Naive B cell (primary cell): ENCODE measurements around the gene CABS1. TPM values are rescaled to one million over a fixed set of nuclear protein-coding genes. Genes with fewer than 3 reads are reported as not detected.
A peak's percentile ranks its signal among the peaks of the same experiment; 100 is the strongest.

ENCODE experiments used
- ATAC-seq, 2 donors: fragments of 150-1000 bp; cut with Tn5 transposase; 2 replicates each; pipeline ENCODE4 v1.10.0; 2021; ENCODE audit warnings: low read depth in 2 of 2, mild to moderate bottlenecking in 2 of 2, moderate library complexity in 2 of 2
- DNase-seq: peaks from one replicate; pipeline ENCODE4 v3.0.0; 2022
- H3K27ac Mint-ChIP-seq, 6 donors: one replicate each; pipeline ENCODE4 v1.8.0; 2020 to 2022; ENCODE audit warnings: mild to moderate bottlenecking in 6 of 6, mixed read lengths in 6 of 6, moderate library complexity in 5 of 6, inconsistent platforms in 2 of 6
- H3K27me3 Mint-ChIP-seq, 3 donors: one replicate each; pipeline ENCODE4 v1.8.0; 2021 to 2022; ENCODE audit warnings: mixed read lengths in 3 of 3, mild to moderate bottlenecking in 1 of 3
- H3K36me3 Mint-ChIP-seq, 2 donors: one replicate each; pipeline ENCODE4 v1.8.0; 2020 to 2022; ENCODE audit warnings: mixed read lengths in 2 of 2, inconsistent platforms in 1 of 2, mild to moderate bottlenecking in 1 of 2
- H3K4me1 Mint-ChIP-seq, 3 donors: one replicate each; pipeline ENCODE4 v1.8.0; 2020 to 2022; ENCODE audit warnings: mixed read lengths in 3 of 3, inconsistent platforms in 1 of 3, mild to moderate bottlenecking in 1 of 3, moderate library complexity in 1 of 3
- H3K4me3 Mint-ChIP-seq, 8 donors: one replicate each; pipeline ENCODE4 v1.8.0; 2020 to 2022; ENCODE audit warnings: mild to moderate bottlenecking in 8 of 8, mixed read lengths in 8 of 8, moderate library complexity in 8 of 8, inconsistent platforms in 2 of 8
- H3K9me3 Mint-ChIP-seq, 7 donors: one replicate each; pipeline ENCODE4 v1.8.0; 2020 to 2022; ENCODE audit warnings: mixed read lengths in 7 of 7, mild to moderate bottlenecking in 5 of 7, inconsistent platforms in 2 of 7, moderate library complexity in 1 of 7
- polyA plus RNA-seq, 6 donors: library from polyadenylated mRNA; unstranded; fragments of 300-500 nt; fragmentation: Illumina TruSeq; gene quantifications; one replicate each; pipeline ENCODE4 v1.2.3, GENCODE V29; 2021; ENCODE audit warnings: low read depth in 6 of 6

CABS1 gene
- not detected for polyA plus RNA-seq

GRCh38 chr4:70334681-70335080 lies at the start of gene CABS1:
TSS of gene CABS1 (plus strand) at chr4:70334981. CDS start at chr4:70335040, 59 bp downstream.
- Mint-ChIP-seq H3K27ac (no peak within 1 kb of the TSS), H3K27me3 (no peaks in the 10 kb centered on the region), H3K4me3 (no peak within 1 kb of the TSS), H3K4me1 (no peaks in the 10 kb centered on the region), H3K9me3 (peaks cover 0 to 1% (median 0%) of the 10 kb centered on the region in 7 donors), H3K36me3 (no peaks in the 10 kb centered on the region)
- ATAC-seq (no peak), DNase-seq (no peak)

- H3K9me3 Mint-ChIP-seq: peaks cover 0 to 20% (median 4%) of the 10 kb centered on the region in 7 donors
- no peaks in the 10 kb centered on the region for H3K4me1 Mint-ChIP-seq
- H3K27ac Mint-ChIP-seq: no peak overlapping the region
- H3K27me3 Mint-ChIP-seq: no peaks in the 10 kb centered on the region
- no peak overlapping the region for H3K4me3 Mint-ChIP-seq
- H3K36me3 Mint-ChIP-seq: no peaks in the 10 kb centered on the region
- ATAC-seq: no peak
- no peak for DNase-seq
Observed at GRCh38 chr4:70288651-70289050, 46.1 kb upstream of the CABS1 start.

GRCh38 chr4:70291341-70291740 lies 43.4 kb upstream of the CABS1 start:
- peaks cover 0 to 20% (median 3%) of the 10 kb centered on the region in 7 donors for H3K9me3 Mint-ChIP-seq
- DNase-seq (no peak), ATAC-seq (no peak)
- no peak overlapping the region for H3K4me3 Mint-ChIP-seq
- no peaks in the 10 kb centered on the region for H3K4me1 Mint-ChIP-seq
- no peaks in the 10 kb centered on the region for H3K36me3 Mint-ChIP-seq
- H3K27ac Mint-ChIP-seq: no peak overlapping the region
- H3K27me3 Mint-ChIP-seq: no peaks in the 10 kb centered on the region

- DNase-seq: no peak
- ATAC-seq: no peak
- H3K27ac Mint-ChIP-seq: no peak overlapping the region
- H3K27me3 Mint-ChIP-seq: no peaks in the 10 kb centered on the region
- H3K4me3 Mint-ChIP-seq: no peak overlapping the region
- H3K4me1 Mint-ChIP-seq: no peaks in the 10 kb centered on the region
- H3K36me3 Mint-ChIP-seq: no peaks in the 10 kb centered on the region
- H3K9me3 Mint-ChIP-seq: peaks cover 0 to 6% (median 2%) of the 10 kb centered on the region in 7 donors
Observed at GRCh38 chr4:70297576-70297975, 37.2 kb upstream of the CABS1 start.

- Mint-ChIP-seq H3K9me3 (peaks cover 0 to 6% (median 2%) of the 10 kb centered on the region in 7 donors), H3K36me3 (no peaks in the 10 kb centered on the region), H3K27ac (no peak overlapping the region), H3K27me3 (no peaks in the 10 kb centered on the region), H3K4me1 (no peaks in the 10 kb centered on the region), H3K4me3 (no peak overlapping the region)
- DNase-seq: no peak
- no peak for ATAC-seq
Observed at GRCh38 chr4:70298051-70298450, 36.7 kb upstream of the CABS1 start.

- no peak overlapping the region for H3K4me3 Mint-ChIP-seq
- DNase-seq (no peak), ATAC-seq (no peak)
- H3K4me1 Mint-ChIP-seq: no peaks in the 10 kb centered on the region
- H3K9me3 Mint-ChIP-seq: peaks cover 0 to 6% (median 0%) of the 10 kb centered on the region in 7 donors
- no peaks in the 10 kb centered on the region for H3K27me3 Mint-ChIP-seq
- H3K36me3 Mint-ChIP-seq: no peaks in the 10 kb centered on the region
- H3K27ac Mint-ChIP-seq: no peak overlapping the region
Observed at GRCh38 chr4:70299643-70300042, 35.1 kb upstream of the CABS1 start.

GRCh38 chr4:70300215-70300614 lies 34.6 kb upstream of the CABS1 start:
- H3K4me1 Mint-ChIP-seq: no peaks in the 10 kb centered on the region
- ATAC-seq (no peak), DNase-seq (no peak)
- no peak overlapping the region for H3K27ac Mint-ChIP-seq
- H3K36me3 Mint-ChIP-seq: no peaks in the 10 kb centered on the region
- H3K9me3 Mint-ChIP-seq: peaks cover 0 to 6% (median 0%) of the 10 kb centered on the region in 7 donors
- H3K4me3 Mint-ChIP-seq: no peak overlapping the region
- no peaks in the 10 kb centered on the region for H3K27me3 Mint-ChIP-seq

- no peaks in the 10 kb centered on the region for H3K36me3 Mint-ChIP-seq
- H3K9me3 Mint-ChIP-seq: peaks cover 0 to 6% (median 5%) of the 10 kb centered on the region in 7 donors
- ATAC-seq: no peak
- H3K27me3 Mint-ChIP-seq: no peaks in the 10 kb centered on the region
- no peak for DNase-seq
- H3K4me1 Mint-ChIP-seq: no peaks in the 10 kb centered on the region
- no peak overlapping the region for H3K4me3 Mint-ChIP-seq
- H3K27ac Mint-ChIP-seq: no peak overlapping the region
Observed at GRCh38 chr4:70303090-70303489, 31.7 kb upstream of the CABS1 start.

- no peak for ATAC-seq
- H3K4me3 Mint-ChIP-seq: no peak overlapping the region
Observed at GRCh38 chr4:70305601-70306000, 29.2 kb upstream of the CABS1 start.

GRCh38 chr4:70306076-70306475 lies 28.7 kb upstream of the CABS1 start:
- Mint-ChIP-seq H3K9me3 (peaks cover 0 to 6% (median 3%) of the 10 kb centered on the region in 7 donors), H3K4me3 (no peak overlapping the region), H3K36me3 (no peaks in the 10 kb centered on the region), H3K4me1 (no peaks in the 10 kb centered on the region), H3K27ac (no peak overlapping the region), H3K27me3 (no peaks in the 10 kb centered on the region)
- no peak for DNase-seq
- no peak for ATAC-seq

More at GRCh38 chr4:70305601-70306000, 29.2 kb upstream of the CABS1 start:
- no peak overlapping the region for H3K27ac Mint-ChIP-seq
- H3K36me3 Mint-ChIP-seq: no peaks in the 10 kb centered on the region
- no peaks in the 10 kb centered on the region for H3K27me3 Mint-ChIP-seq
- H3K4me1 Mint-ChIP-seq: no peaks in the 10 kb centered on the region
- DNase-seq: no peak
- peaks cover 0 to 6% (median 3%) of the 10 kb centered on the region in 7 donors for H3K9me3 Mint-ChIP-seq

- H3K4me1 Mint-ChIP-seq: no peaks in the 10 kb centered on the region
- ATAC-seq: no peak
- no peaks in the 10 kb centered on the region for H3K36me3 Mint-ChIP-seq
- H3K9me3 Mint-ChIP-seq: peaks cover 0 to 3% (median 0%) of the 10 kb centered on the region in 7 donors
- no peak overlapping the region for H3K27ac Mint-ChIP-seq
- no peak overlapping the region for H3K4me3 Mint-ChIP-seq
- no peak for DNase-seq
- H3K27me3 Mint-ChIP-seq: no peaks in the 10 kb centered on the region
Observed at GRCh38 chr4:70313736-70314135, 21.0 kb upstream of the CABS1 start.

GRCh38 chr4:70315928-70316327 lies 18.9 kb upstream of the CABS1 start:
- H3K4me3 Mint-ChIP-seq: no peak overlapping the region
- H3K9me3 Mint-ChIP-seq: peaks cover 0 to 3% (median 0%) of the 10 kb centered on the region in 7 donors
- ATAC-seq: no peak
- H3K4me1 Mint-ChIP-seq: no peaks in the 10 kb centered on the region
- H3K36me3 Mint-ChIP-seq: no peaks in the 10 kb centered on the region
- H3K27me3 Mint-ChIP-seq: no peaks in the 10 kb centered on the region
- no peak overlapping the region for H3K27ac Mint-ChIP-seq
- DNase-seq: no peak

- Mint-ChIP-seq H3K4me1 (no peaks in the 10 kb centered on the region), H3K4me3 (no peak overlapping the region), H3K9me3 (peaks cover 0 to 4% (median 0%) of the 10 kb centered on the region in 7 donors), H3K27ac (no peak overlapping the region), H3K36me3 (no peaks in the 10 kb centered on the region), H3K27me3 (no peaks in the 10 kb centered on the region)
- ATAC-seq: no peak
- DNase-seq: no peak
Observed at GRCh38 chr4:70326052-70326451, 8.7 kb upstream of the CABS1 start.

- no peaks in the 10 kb centered on the region for H3K27me3 Mint-ChIP-seq
- no peaks in the 10 kb centered on the region for H3K4me1 Mint-ChIP-seq
- ATAC-seq: no peak
- no peak overlapping the region for H3K4me3 Mint-ChIP-seq
- H3K27ac Mint-ChIP-seq: peak overlapping the region in 1 of 6 donors; percentile 21
- H3K9me3 Mint-ChIP-seq: peaks cover 0 to 1% (median 0%) of the 10 kb centered on the region in 7 donors
- DNase-seq: no peak
- no peaks in the 10 kb centered on the region for H3K36me3 Mint-ChIP-seq
Observed at GRCh38 chr4:70336043-70336442, 1.3 kb downstream of the CABS1 start.

GRCh38 chr4:70337886-70338420 lies 3.2 kb downstream of the CABS1 start:
- no peak overlapping the region for H3K4me3 Mint-ChIP-seq
- no peak for DNase-seq
- H3K27me3 Mint-ChIP-seq: no peaks in the 10 kb centered on the region
- peaks cover 0 to 1% (median 0%) of the 10 kb centered on the region in 7 donors for H3K9me3 Mint-ChIP-seq
- H3K27ac Mint-ChIP-seq: no peak overlapping the region
- no peaks in the 10 kb centered on the region for H3K36me3 Mint-ChIP-seq
- no peak for ATAC-seq
- H3K4me1 Mint-ChIP-seq: no peaks in the 10 kb centered on the region
